Mesothelial cell of epicardium (in vitro differentiated cells): ENCODE measurements around the gene FXYD5. TPM values are rescaled to one million over a fixed set of nuclear protein-coding genes. Genes with fewer than 3 reads are reported as not detected.

Experiments used
- DNase-seq, 2 experiments: peaks; one replicate each; pipeline ENCODE4 v3.0.0; 2021; ENCODE audit warnings: low spot score in 2 of 2; ENCODE audit not compliant: unreplicated experiment in 2 of 2
- H3K27ac Mint-ChIP-seq: 2 replicates; pipeline ENCODE4 v1.8.0; 2021; ENCODE audit warnings: mixed read lengths
- H3K27me3 Mint-ChIP-seq: 2 replicates; pipeline ENCODE4 v1.8.0; 2021; ENCODE audit warnings: low read depth, mixed read lengths
- H3K36me3 Mint-ChIP-seq: 2 replicates; pipeline ENCODE4 v1.8.0; 2021; ENCODE audit warnings: mixed read lengths
- H3K4me1 Mint-ChIP-seq: 2 replicates; pipeline ENCODE4 v1.8.0; 2021; ENCODE audit warnings: mixed read lengths
- H3K4me3 Mint-ChIP-seq: 2 replicates; pipeline ENCODE4 v1.8.0; 2021; ENCODE audit warnings: mild to moderate bottlenecking, moderate library complexity, mixed read lengths
- H3K9me3 Mint-ChIP-seq: 2 replicates; pipeline ENCODE4 v1.8.0; 2021; ENCODE audit warnings: mixed read lengths
- total RNA-seq: library from RNA; stranded (reverse); gene quantifications from 3 replicates; pipeline ENCODE4 v1.2.1, GENCODE V29; 2021
- TF ChIP-seq, protein P1 (sequence below): fragments of 200-600 bp; sonication (generic); IDR thresholded peaks from one replicate; pipeline ENCODE4 v1.5.0; 2021; ENCODE audit warnings: antibody characterized with exemption; ENCODE audit not compliant: unreplicated experiment

FXYD5 gene
- total RNA-seq, 1 donor from 2014 or later, result 24.7 TPM

DNA sequence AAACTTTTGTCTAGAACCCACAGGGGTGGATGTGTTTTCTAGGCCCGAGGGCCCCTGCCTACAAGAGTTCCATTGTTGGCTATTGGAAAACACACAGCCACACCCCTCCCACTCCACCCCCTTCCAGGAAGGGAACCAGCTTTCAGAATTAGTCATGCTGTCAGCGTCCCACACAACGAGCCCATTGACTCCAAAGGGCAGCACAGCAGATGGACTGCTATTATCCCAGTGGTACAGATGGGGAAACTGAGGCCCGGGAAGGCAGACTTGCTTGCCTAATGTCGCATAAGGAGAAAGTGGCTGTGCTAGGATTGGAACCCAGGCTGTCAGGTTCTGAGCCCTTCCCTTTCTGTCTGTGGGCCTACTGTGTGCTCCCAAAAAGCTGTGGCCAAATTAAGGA lies 47.0 kb upstream of the FXYD5 start:
- no peak overlapping the region for H3K4me3 Mint-ChIP-seq
- no peaks in the 10 kb centered on the region for H3K9me3 Mint-ChIP-seq
- H3K4me1 Mint-ChIP-seq, result peaks cover 2% of the 10 kb centered on the region
- no peak overlapping the region for H3K27ac Mint-ChIP-seq
- H3K27me3 Mint-ChIP-seq, result no peaks in the 10 kb centered on the region
- H3K36me3 Mint-ChIP-seq, result no peaks in the 10 kb centered on the region
- TF ChIP-seq, protein P1, sequence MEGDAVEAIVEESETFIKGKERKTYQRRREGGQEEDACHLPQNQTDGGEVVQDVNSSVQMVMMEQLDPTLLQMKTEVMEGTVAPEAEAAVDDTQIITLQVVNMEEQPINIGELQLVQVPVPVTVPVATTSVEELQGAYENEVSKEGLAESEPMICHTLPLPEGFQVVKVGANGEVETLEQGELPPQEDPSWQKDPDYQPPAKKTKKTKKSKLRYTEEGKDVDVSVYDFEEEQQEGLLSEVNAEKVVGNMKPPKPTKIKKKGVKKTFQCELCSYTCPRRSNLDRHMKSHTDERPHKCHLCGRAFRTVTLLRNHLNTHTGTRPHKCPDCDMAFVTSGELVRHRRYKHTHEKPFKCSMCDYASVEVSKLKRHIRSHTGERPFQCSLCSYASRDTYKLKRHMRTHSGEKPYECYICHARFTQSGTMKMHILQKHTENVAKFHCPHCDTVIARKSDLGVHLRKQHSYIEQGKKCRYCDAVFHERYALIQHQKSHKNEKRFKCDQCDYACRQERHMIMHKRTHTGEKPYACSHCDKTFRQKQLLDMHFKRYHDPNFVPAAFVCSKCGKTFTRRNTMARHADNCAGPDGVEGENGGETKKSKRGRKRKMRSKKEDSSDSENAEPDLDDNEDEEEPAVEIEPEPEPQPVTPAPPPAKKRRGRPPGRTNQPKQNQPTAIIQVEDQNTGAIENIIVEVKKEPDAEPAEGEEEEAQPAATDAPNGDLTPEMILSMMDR, result no peak
- no peak for DNase-seq

DNA sequence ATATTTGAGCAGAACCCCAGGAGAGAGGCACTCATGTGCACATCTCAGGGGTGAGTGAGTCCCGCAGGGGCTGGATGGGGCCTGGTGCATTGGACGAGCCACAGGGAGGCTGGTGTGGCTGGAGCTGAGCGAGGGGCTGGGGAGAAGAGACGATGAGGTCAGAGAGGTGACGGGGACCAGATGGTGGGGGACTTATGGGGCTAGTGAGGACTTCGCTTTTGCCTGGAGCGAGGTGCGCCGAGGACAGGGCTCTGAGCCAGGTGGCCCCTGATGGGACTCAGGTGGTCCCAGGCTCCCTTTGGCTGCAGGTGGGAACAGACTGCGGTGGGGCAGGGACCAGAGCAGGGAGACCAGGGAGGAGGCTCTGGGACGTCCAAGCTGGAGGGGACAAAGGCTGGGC lies 45.8 kb upstream of the FXYD5 start:
- no peaks in the 10 kb centered on the region for H3K27me3 Mint-ChIP-seq
- no peaks in the 10 kb centered on the region for H3K36me3 Mint-ChIP-seq
- DNase-seq, result no peak
- no peak overlapping the region for H3K4me3 Mint-ChIP-seq
- H3K4me1 Mint-ChIP-seq, result peaks cover 2% of the 10 kb centered on the region
- H3K27ac Mint-ChIP-seq, result no peak overlapping the region
- TF ChIP-seq, protein P1, result no peak
- H3K9me3 Mint-ChIP-seq, result no peaks in the 10 kb centered on the region

DNA sequence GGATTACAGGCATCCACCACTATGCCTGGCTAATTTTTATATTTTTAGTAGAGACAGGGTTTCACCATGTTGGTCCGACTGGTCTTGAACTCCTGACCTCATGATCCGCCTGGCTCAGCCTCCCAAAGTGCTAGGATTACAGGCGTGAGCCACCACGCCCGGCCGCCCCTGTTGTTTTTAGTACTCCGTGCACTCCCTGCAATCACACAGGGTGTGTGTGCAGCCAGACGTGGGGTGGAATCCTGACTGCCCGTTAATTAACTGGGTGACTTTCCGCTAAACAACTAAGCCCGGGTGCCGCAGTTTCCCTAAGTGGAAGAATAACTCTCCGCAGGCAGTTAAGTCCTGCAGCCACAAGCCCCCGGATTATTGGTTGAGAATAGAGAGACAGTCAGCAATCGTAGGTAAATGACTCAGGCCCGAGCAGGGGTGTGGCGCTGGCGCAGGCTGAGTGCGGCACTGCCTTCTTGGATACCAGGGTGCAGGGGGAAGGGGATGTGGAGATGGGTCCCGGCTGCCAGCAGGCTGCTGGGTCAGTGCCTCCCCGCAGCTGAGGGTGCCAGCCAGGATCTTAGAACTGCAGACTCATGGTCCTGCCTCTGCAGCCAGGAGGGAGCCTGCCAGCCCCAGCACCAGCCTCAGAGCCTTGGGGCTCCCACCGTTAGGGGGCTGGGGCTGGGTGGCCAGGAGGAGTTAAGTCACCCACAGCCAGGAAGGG lies 45.0 kb upstream of the FXYD5 start:
- Mint-ChIP-seq H3K27me3 (no peaks in the 10 kb centered on the region), H3K9me3 (no peaks in the 10 kb centered on the region), H3K27ac (no peak overlapping the region), H3K36me3 (no peaks in the 10 kb centered on the region), H3K4me3 (no peak overlapping the region), H3K4me1 (peaks cover 6% of the 10 kb centered on the region)
- TF ChIP-seq, protein P1, result no peak
- DNase-seq, result no peak

DNA sequence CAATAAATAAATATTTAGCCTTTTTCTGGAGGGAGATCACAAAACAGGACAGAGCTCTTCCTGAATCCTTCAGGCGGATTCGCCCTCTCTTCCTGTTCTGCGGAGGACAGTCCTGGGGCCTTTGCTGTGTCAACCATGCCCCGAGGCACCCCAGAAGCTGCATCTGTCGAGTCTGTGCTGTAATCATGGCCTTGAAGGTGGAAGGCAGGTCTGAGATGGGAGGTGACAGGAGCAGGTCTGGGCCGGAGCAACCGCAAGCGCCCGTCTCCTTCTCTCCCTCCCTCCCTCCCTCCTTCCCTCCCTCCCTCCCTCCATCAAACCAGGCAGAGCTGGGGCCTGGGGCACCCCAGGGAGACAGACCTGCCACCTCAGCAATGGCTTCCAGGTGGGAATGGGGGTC lies 43.6 kb upstream of the FXYD5 start:
- no peak for DNase-seq
- H3K9me3 Mint-ChIP-seq, result no peaks in the 10 kb centered on the region
- H3K4me1 Mint-ChIP-seq, result peaks cover 17% of the 10 kb centered on the region
- H3K27ac Mint-ChIP-seq, result no peak overlapping the region
- TF ChIP-seq, protein P1, result no peak
- no peaks in the 10 kb centered on the region for H3K36me3 Mint-ChIP-seq
- peaks cover 3% of the 10 kb centered on the region for H3K27me3 Mint-ChIP-seq
- no peak overlapping the region for H3K4me3 Mint-ChIP-seq

DNA sequence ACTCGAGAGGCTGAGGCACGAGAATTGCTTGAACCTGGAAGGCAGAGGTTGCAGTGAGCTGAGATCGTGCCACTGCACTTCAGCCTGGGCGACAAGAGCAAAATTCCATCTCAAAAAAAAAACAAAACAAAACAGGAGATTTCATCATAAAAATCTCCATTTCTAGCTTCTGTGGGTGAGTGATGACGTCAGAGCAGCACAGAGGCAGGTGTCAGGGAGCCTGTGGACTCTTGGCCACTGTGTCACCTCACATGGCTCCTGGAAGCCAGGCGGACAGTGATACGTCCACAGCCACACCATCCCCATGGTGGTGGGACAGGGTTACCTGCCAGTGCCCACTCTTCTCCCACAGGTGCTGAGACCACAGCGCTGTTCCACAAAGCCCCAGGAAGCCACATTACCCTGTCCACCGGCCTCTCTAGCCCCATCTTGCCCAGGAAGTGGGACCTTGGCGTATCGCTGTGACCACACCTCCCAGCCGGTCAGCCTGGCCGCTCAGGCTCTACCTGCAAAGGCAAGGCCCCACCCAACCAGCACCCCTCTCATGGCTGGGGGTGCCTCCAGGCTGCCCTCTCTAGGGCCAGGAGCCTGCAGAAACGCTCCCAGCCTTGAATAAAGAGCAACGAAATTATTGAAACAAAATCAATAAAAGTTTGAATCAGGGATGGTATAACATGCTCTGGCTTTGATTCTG lies 41.4 kb upstream of the FXYD5 start:
- Mint-ChIP-seq H3K4me1 (peaks cover 26% of the 10 kb centered on the region), H3K36me3 (no peaks in the 10 kb centered on the region), H3K9me3 (no peaks in the 10 kb centered on the region), H3K27ac (no peak overlapping the region), H3K4me3 (no peak overlapping the region), H3K27me3 (peaks cover 4% of the 10 kb centered on the region)
- DNase-seq, result no peak
- TF ChIP-seq, protein P1, result no peak
